Lung (tissue), 12 donors: ENCODE data around the gene TMEM151B. TPM values are rescaled to one million over a fixed set of nuclear protein-coding genes. Genes with fewer than 3 reads are reported as not detected.

ENCODE experiments used
- ATAC-seq: fragments of 200-7000 bp; cut with Tn5 transposase; one replicate; pipeline ENCODE4 v1.9.1; 2020; ENCODE audit warnings: moderate number of reproducible peaks; ENCODE audit not compliant: insufficient read depth, low FRiP score
- DNase-seq, 3 donors: peaks; one replicate each; pipeline ENCODE4 v3.0.0-alpha.2; 2013 to 2017
- H3K27ac ChIP-seq, 2 donors: one replicate each; pipeline ENCODE4 v1.5.1; 2013; ENCODE audit warnings: mild to moderate bottlenecking in 2 of 2, moderate library complexity in 2 of 2, control low read depth in 1 of 2, inconsistent platforms in 1 of 2, low read depth in 1 of 2, low read length in 1 of 2
- H3K27me3 ChIP-seq, 3 donors: one replicate each; pipeline ENCODE4 v1.5.1; 2013; ENCODE audit warnings: low read length in 2 of 3; ENCODE audit not compliant: control insufficient read depth in 3 of 3, insufficient read depth in 3 of 3
- H3K36me3 ChIP-seq, 4 donors: one replicate each; pipeline ENCODE4 v1.5.1; 2013; ENCODE audit warnings: low read length in 4 of 4, mild to moderate bottlenecking in 1 of 4, moderate library complexity in 1 of 4; ENCODE audit not compliant: control insufficient read depth in 4 of 4, insufficient read depth in 4 of 4
- H3K4me1 ChIP-seq, 5 donors: one replicate each; pipeline ENCODE4 v1.5.1; 2013; ENCODE audit warnings: low read length in 5 of 5, mild to moderate bottlenecking in 2 of 5, moderate library complexity in 1 of 5; ENCODE audit not compliant: control insufficient read depth in 5 of 5, insufficient read depth in 5 of 5
- H3K4me3 ChIP-seq: one replicate; pipeline ENCODE4 v1.5.1; 2013; ENCODE audit warnings: mild to moderate bottlenecking, control low read depth, moderate library complexity
- H3K9ac ChIP-seq, 2 donors: one replicate each; pipeline ENCODE4 v1.5.1; 2013; ENCODE audit warnings: low read length in 2 of 2, control low read depth in 1 of 2; ENCODE audit not compliant: insufficient read depth in 1 of 2
- H3K9me3 ChIP-seq, 4 donors: one replicate each; pipeline ENCODE4 v1.5.1; 2013; ENCODE audit warnings: low read length in 3 of 4, mild to moderate bottlenecking in 1 of 4, moderate library complexity in 1 of 4; ENCODE audit not compliant: control insufficient read depth in 4 of 4, insufficient read depth in 3 of 4
- WGBS, 2 donors: extraction: QIAGEN DNeasy Blood & Tissue Kit; methylation state at CpG; one replicate each; pipeline ENCODE4 v1.1.7; 2013; 5-methylcytosine and 5-hydroxymethylcytosine counted together
- polyA plus RNA-seq, 2 donors: library from polyadenylated mRNA; stranded (reverse); fragments of 200-250 nt; gene quantifications; one replicate each; pipeline ENCODE4 v1.2.1, GENCODE V29; 2013
- total RNA-seq, 2 donors: library from RNA; depleted of rRNA in 1 of 2; stranded (reverse); fragments of >200 nt in 1 of 2; gene quantifications; one replicate each; pipeline ENCODE4 v1.2.1, GENCODE V29; 2014 to 2021
- TF ChIP-seq, protein P1 (sequence below): IDR thresholded peaks from 2 replicates; pipeline ENCODE4 v1.5.1; 2012; ENCODE audit warnings: mild to moderate bottlenecking; ENCODE audit errors: control extremely low read depth, extremely low read depth
- donor health status: control.
- donor health status: control.
- donor health status: Bipolar disorder and iron deficiency.
- donor health status: healthy.
- donor health status: DM: yes; HTN: yes; CAD: no.

Gene TMEM151B
- total and polyA plus RNA-seq, 4 donors = 0.02 to 0.21 (median 0.08) TPM

DNA sequence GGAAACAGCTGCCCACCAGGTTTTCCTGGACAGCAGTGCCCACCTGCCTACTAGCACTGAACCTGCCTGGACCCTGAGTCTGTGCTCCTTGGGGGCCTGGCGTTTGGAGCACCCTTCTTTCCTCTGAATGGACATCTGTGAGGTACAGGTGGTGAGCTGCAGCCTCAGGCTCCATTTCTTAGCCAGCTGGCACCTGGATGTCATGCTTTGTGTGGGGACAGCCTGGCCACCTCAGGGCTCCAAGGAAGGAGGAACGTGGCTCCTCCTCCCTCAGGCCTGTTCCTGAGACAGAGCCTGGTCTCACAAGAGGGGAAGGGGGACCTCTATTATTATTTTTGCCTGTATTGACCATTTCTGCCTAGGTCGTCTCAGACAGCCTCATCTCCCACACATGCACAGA, 8.1 kb downstream of the TMEM151B start:
- TF ChIP-seq, protein P1, sequence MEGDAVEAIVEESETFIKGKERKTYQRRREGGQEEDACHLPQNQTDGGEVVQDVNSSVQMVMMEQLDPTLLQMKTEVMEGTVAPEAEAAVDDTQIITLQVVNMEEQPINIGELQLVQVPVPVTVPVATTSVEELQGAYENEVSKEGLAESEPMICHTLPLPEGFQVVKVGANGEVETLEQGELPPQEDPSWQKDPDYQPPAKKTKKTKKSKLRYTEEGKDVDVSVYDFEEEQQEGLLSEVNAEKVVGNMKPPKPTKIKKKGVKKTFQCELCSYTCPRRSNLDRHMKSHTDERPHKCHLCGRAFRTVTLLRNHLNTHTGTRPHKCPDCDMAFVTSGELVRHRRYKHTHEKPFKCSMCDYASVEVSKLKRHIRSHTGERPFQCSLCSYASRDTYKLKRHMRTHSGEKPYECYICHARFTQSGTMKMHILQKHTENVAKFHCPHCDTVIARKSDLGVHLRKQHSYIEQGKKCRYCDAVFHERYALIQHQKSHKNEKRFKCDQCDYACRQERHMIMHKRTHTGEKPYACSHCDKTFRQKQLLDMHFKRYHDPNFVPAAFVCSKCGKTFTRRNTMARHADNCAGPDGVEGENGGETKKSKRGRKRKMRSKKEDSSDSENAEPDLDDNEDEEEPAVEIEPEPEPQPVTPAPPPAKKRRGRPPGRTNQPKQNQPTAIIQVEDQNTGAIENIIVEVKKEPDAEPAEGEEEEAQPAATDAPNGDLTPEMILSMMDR = no peak
- Histone ChIP-seq H3K9me3 (peaks cover 0 to 5% (median 0%) of the 10 kb centered on the region in 4 donors), H3K27me3 (peaks cover 3 to 38% (median 7%) of the 10 kb centered on the region in 3 donors), H3K27ac (no peak overlapping the region), H3K9ac (no peak overlapping the region), H3K4me1 (peaks cover 0 to 13% (median 0%) of the 10 kb centered on the region in 5 donors), H3K4me3 (no peak overlapping the region), H3K36me3 (no peaks in the 10 kb centered on the region)
- 70 to 82% methylated on average over 3 of the region's 3 CpGs for WGBS, 2 donors
- ATAC-seq = no peak
- no peak for DNase-seq

GRCh38 chr6:44278774-44279697, 8.8 kb downstream of the TMEM151B start:
- TF ChIP-seq, protein P1 = no peak
- no peak overlapping the region for H3K4me3 ChIP-seq
- no peaks in the 10 kb centered on the region for H3K36me3 ChIP-seq
- no peak for ATAC-seq
- H3K27ac ChIP-seq = no peak overlapping the region
- H3K4me1 ChIP-seq = peaks cover 0 to 13% (median 0%) of the 10 kb centered on the region in 5 donors
- peaks cover 0 to 4% (median 0%) of the 10 kb centered on the region in 4 donors for H3K9me3 ChIP-seq
- H3K27me3 ChIP-seq = peaks cover 3 to 38% (median 7%) of the 10 kb centered on the region in 3 donors
- no peak overlapping the region for H3K9ac ChIP-seq
- DNase-seq = no peak
- 59 to 76% methylated on average over 9 of the region's 9 CpGs for WGBS, 2 donors

DNA sequence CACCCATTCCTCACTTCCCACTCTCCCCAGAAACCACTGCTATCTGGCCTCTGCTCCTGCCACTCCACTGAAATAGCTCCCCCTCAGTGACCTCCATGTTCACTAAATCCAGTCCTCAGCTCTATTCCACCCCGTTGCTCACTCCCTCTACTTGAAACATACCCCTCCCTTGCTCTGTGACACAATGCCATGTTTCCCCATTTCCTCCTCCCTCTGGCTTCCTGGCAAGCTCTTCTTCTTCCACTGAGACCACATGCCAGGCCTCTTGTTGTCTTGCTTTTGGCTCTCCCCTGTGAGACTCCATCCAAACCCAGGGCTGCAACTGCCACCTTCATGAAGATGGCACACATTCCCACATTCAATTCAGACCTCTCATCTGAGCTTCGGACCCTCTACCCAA, 13.9 kb downstream of the TMEM151B start:
- TF ChIP-seq, protein P1 = no peak
- DNase-seq (no peak), ATAC-seq (no peak)
- peaks cover 0 to 4% (median 0%) of the 10 kb centered on the region in 4 donors for H3K9me3 ChIP-seq
- H3K4me1 ChIP-seq = no peaks in the 10 kb centered on the region
- H3K27me3 ChIP-seq = peaks cover 0 to 35% (median 4%) of the 10 kb centered on the region in 3 donors
- H3K36me3 ChIP-seq = no peaks in the 10 kb centered on the region
- no peak overlapping the region for H3K9ac ChIP-seq
- H3K27ac ChIP-seq = no peak overlapping the region
- 43 to 44% methylated on average over 2 of the region's 2 CpGs for WGBS, 2 donors
- H3K4me3 ChIP-seq = no peak overlapping the region
